WERI-Rb-1 (cell line): ENCODE measurements around the gene ATP2A2.

ENCODE experiments used
- DNase-seq: peaks from one replicate; pipeline ENCODE4 v3.0.0-alpha.2; 2020
- H3K27ac ChIP-seq: fragments of 250-450 bp; sonication (Bioruptor Pico); 2 replicates; pipeline ENCODE4 v1.5.1; 2020; ENCODE audit warnings: mild to moderate bottlenecking, moderate library complexity
- H3K27me3 ChIP-seq: fragments of 250-450 bp; sonication (Bioruptor Pico); 2 replicates; pipeline ENCODE4 v1.5.1; 2021; ENCODE audit warnings: mild to moderate bottlenecking, low read depth, moderate library complexity; ENCODE audit not compliant: insufficient read depth, severe bottlenecking
- H3K36me3 ChIP-seq: fragments of 250-450 bp; sonication (Bioruptor Pico); 2 replicates; pipeline ENCODE4 v1.5.1; 2020; ENCODE audit warnings: mild to moderate bottlenecking, moderate library complexity
- H3K4me3 ChIP-seq: 2 replicates; pipeline ENCODE4 v1.5.1; 2011; ENCODE audit warnings: low read depth, mild to moderate bottlenecking, control low read depth, low read length
- H3K9me3 ChIP-seq: fragments of 250-450 bp; sonication (Bioruptor Pico); 2 replicates; pipeline ENCODE4 v1.5.1; 2021; ENCODE audit warnings: mild to moderate bottlenecking, moderate library complexity; ENCODE audit not compliant: severe bottlenecking
- CTCF ChIP-seq: IDR thresholded peaks from 2 replicates; pipeline ENCODE4 v1.5.1; 2011; ENCODE audit warnings: low read depth, mild to moderate bottlenecking, control low read depth, inconsistent platforms, low read length

The ATP2A2 gene

GRCh38 chr12:110382683-110383082, 101.6 kb downstream of the ATP2A2 start:
- H3K9me3 ChIP-seq, result peaks cover 3% of the 10 kb centered on the region
- H3K27me3 ChIP-seq, result no peaks in the 10 kb centered on the region
- no peak overlapping the region for H3K4me3 ChIP-seq
- DNase-seq, result no peak
- no peak overlapping the region for H3K27ac ChIP-seq
- no peak for TF ChIP-seq CTCF
- H3K36me3 ChIP-seq, result peaks cover 88% of the 10 kb centered on the region
